NCI-H146 treated with DMSO at 0.1 percent for 48 hours (cell line): ENCODE data around the gene CERS6.
"Not testable (repeated sequence)": the region's sequence is repeated elsewhere in the genome, so short reads cannot be mapped to it uniquely, and the experiment has no call there.

ENCODE experiments used
- DNase-seq: peaks from one replicate; lab custom pipeline; 2025; ENCODE audit not compliant: unreplicated experiment; lab: John Stamatoyannopoulos, UW

Gene CERS6

DNA sequence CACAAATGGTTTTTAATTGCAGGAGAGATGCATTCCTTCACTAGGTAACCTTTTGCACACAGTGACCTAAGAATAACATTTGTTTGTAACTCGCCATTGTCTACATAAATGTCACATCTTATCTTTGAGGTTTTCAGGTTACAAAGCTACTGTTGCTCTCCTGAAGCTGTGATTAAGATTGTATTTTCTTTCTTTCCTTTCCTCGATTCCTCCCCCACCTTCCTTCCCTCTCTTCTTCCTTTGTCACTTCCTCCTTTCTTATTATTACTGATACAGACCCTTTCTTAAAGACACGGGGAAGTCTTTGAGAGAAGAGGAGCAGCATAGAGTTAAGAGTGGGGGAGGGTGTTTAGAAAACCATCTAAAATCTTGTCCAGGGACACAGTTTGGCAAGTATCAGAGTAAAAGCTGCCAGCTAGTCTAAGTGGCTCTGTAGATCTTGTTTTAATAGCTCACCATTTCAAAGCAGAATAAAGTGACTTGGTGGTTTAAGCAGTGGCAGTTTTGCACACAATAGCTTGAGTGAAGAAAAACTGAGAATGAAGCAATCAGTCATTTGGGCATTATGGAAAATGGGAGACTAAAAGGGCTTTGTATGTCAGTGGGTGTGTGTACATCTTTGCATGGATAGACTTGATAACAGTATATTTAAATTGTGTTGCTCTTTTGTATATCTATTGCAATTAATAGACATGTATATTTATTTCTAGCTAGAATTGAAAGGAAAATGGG, 10.9 kb downstream of the CERS6 start:
- DNase-seq = no peak

DNA sequence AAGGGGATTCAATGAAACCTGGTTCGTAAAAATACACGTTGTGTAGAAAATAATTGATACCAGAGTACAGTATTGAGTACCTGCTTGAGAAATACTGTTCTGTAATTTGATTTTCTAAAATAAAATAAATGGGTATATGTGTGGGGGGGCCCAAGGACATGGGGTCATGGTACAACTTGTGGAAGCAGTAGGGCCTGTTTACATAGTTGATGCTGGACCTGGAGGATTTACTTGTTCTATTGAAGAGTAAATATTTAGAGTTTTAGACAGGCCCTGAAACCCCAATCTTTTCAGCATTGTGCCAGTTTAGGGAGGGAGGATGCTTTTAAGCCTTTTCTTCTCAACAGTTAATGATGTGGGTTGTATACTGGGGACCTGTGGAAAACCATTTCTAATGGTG, 11.7 kb downstream of the CERS6 start:
- DNase-seq = no peak

GRCh38 chr2:168468354-168468753, 12.3 kb downstream of the CERS6 start:
- DNase-seq = no peak

GRCh38 chr2:168469281-168469988, 13.4 kb downstream of the CERS6 start:
- DNase-seq = no peak

DNA sequence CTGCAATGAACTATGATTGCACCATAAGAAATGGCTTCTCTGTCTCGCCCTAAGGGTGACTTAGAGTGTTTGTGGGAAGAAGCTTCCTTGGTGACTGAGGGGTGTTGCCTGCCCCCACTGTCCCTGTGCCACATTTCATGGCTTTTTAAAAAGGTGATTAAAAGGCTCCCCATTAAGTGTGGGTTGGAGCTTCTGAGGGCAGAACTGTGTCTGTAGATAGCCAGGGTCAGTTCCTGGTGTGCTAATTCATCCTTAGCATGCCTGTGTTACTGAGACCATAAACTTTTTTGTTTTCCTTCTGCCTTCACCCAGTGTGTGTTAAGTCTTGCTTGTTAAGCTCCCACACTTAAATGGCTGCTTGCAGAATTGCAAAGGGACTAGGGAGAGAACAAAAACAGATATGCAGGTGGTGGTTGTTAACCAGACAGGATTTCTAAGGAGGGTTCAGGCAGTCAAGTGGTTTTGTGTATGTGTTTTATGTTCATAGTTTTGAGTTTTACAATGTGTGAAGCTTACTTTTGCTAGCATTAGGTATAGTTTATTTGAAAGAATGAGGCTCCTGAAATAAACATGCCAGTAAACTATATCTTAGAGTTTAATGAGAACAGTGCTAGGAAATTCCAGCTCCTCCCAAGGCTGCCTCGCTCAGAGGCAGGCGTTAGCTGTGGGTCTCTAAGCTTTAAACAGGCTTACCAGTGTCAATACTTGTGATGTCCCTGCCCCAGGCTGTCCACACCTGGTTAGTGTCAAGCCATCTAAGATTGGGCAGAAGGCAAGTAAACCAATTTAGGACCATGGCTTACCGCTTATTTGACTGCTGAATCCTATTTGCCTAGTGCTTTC, 14.5 kb downstream of the CERS6 start:
- DNase-seq = no peak

- no peak for DNase-seq
Measured at GRCh38 chr2:168471163-168471475, 15.0 kb downstream of the CERS6 start.

GRCh38 chr2:168475636-168476035, 19.6 kb downstream of the CERS6 start:
- DNase-seq = no peak

DNA sequence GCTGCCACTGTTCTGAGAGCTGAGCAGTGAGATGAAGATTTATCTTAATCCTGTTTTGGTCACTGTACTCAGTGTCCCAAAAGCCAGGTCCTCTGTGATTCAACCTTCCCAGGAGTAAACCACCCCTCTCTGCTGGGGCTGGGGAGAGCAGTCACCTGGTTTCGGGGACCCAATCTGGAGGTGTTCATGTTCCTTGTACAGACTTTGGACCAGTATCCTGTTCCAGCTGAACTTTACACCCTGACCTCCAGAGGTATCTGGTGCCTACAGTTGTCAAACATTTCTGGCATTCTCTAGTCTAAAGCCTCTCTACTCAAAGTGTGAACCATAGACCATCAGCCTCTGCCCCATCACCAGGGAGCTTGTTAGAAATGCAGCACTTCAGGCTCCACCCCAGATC, 22.1 kb downstream of the CERS6 start:
- DNase-seq = no peak

DNA sequence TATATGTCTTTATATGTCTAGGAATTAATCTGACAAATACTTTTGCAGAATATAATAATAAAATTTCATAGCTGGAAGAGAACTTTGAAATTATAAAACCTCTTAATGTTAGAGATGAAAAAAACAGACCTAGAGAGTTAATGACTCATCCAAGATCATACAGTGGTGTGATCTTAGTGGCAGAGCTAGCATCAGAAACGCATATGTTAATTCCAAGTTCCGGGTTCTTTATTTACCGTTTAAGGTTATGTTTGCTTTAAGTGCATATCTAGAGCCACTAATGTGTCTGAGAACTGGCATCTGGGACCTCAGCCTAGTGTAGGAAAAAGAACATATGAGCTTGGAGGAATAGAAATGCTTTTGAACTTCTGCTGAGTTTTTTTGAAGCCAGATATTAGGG, 24.3 kb downstream of the CERS6 start:
- no peak for DNase-seq

GRCh38 chr2:168480825-168481585, 24.9 kb downstream of the CERS6 start:
- no peak for DNase-seq

DNA sequence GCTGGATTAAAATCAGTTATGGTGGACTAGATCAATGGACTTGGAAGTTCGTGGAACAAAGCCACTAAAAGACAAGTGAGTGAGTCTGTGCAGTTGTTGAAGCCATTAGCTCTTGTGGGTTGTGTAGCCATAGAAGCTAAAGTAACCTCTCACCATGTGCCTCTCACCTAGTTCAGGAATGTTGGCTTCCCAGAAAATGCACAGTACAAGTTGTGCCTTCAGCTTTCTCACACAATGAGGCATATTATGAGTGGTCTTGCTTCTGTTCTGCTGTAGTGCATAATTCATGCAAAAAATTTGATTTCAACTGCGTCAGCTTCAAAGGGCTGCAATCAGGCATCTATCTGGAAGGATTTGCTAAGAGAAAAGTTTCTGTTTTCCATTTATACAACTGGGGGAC, 26.2 kb downstream of the CERS6 start:
- DNase-seq = no peak

DNA sequence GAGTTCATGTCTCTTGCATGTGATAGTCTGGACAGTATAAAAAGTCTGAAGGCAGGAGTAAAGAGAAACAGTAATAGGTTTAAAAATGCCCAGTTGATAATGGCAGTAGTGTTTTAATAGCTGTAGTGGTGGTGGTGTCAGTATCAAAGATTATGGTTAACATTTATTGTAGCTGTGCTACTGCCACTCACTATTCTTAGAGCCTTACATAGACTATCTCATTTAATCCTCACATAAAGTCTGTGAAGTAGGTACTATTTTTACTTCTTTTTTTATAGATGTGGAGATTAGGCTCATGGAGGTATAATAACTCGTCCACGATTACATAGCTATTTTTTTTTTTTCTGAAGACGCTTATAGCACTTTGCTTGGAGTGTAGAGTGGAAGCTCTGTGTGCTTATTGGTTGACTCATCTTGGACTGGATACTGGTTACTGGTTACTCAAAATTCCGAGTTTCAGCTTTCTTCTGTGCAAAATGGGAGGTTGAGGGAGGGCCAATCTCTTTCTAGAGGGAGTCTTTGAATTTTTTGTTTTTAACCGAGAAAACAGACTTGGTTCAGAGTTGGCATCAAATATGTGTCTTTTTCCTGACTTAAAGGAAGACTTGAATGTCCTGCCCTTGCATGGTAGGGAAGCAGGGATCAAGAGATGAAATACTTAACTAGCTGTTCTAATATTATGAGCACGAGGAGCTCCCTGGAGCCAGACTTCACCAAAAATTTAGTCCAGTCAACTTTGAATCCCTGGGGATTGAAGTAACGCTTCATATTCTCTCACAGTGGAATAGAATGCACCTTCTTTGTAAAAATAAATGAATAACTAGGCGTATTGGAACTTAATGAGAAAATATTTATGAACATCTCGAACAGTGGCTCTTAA, 27.1 kb downstream of the CERS6 start:
- no peak for DNase-seq

DNA sequence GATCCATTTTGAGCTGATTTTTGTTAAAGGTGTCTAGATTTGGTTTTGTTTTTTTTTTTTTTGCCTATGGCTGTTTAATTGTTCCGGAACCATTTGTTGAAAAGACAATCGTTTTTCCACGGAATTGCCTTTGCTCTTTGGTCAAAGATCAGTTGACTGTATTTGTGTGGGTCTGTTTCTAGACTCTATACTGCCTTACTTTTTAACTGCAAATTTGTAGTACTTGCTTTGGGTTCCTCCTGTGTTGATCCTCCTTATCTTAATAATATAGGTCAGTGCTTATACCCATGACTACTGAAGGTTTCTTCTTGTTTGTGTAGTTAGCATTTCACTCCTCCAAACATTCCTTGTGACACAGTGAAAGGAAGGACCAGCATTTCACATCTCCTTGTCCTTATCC, 30.4 kb downstream of the CERS6 start:
- no peak for DNase-seq

- no peak for DNase-seq
Measured at GRCh38 chr2:168490015-168490874, 34.2 kb downstream of the CERS6 start.

DNA sequence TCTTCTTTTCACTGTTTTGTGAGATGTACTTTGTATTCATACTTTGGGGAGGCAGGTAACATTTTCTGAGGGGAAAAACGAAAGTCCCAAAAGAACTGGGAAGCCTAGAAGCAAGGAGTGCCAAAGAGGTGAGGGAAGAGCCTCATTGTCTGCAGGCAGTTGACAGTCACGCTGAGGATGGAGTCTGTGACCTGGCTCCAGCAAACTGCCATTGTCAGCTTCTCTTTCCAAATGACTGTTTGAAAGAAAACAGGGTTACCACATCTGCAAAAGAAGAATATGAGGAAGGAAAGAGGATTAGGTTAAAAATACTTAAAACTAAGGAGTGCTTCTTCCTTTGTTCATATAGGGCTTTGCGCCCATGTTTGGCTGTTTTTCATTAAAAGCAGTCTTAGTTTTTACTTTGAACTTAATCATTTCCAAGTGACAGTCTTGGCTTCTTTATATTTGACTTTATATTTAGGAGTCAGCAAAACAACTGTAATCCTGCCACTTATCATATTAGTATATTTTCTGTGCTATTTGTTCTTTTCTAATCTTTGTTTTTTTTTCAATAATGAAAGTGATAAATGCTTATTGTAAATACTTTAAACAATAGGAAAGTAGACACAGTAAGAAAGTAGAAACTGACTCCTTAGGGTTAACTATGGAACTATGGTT, 35.0 kb downstream of the CERS6 start:
- no peak for DNase-seq

DNA sequence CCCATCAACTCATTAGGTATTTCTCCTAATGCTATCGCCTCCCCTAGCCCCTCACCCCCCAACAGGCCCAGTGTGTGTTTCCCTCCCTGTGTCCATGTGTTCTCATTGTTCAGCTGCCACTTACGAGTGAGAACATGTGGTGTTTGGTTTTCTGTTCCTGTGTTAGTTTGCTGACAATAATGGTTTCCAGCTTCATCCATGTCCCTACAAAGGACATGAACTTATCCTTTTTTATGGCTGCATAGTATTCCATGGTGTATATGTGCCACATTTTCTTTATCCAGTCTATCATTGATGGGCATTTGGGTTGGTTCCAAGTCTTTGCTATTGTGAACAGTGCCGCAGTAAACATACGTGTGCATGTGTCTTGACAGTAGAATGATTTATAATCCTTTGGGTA, 35.7 kb downstream of the CERS6 start:
- DNase-seq = not testable (repeated sequence)

- not testable (repeated sequence) for DNase-seq
Measured at GRCh38 chr2:168493219-168493618, 37.1 kb downstream of the CERS6 start.

DNA sequence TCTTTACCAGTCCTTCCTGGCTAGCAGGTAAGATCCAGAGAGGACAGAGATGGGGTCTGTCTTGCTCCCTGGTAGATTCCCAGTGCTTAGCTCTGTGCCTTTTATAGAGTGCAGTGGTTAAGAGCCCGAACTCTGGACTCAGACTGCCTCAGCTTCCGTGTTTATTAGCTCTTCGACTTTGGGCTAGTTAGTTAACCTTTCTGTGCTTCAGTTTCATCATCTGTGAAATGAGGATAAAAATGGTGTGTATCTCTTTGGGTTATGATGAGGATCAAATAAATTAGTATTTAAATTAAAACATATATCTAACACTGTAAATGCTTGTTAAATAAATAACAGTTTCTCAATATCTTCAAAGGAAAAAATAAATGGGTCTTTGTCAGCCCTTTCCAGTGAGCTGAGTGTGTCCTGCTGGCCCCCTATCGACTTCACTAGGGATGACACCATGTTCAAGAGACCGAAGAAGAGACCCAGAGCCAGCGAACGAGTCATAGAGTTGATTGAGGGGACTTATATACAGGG, 38.2 kb downstream of the CERS6 start:
- DNase-seq = no peak

DNA sequence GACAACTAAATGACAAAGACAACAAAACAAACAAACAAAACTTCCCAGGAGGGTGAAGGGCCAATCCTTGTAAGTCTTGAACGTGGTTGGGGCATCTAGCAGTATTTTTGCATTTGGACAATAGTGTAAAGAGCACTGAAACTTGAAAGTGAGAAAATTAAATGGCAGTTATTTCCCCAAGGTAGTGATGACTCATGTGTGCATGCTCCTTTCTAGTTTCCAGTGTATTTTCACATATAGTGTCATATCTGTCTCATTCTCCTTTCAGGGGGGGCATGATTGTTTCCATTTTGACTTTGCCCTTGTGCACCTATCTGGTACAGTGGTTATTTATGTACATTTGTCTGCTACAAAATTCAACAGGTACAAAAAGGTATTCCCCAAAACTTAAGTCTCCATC, 39.5 kb downstream of the CERS6 start:
- no peak for DNase-seq
